ENCODE measurements around the gene INPP5A.

GRCh38 chr10:132678436-132679216, 141.0 kb downstream of the INPP5A start:
- no peak for TF ChIP-seq CTCF (IDR thresholded peaks at IDR 0.05)
- TF ChIP-seq EZH2 (IDR thresholded peaks at IDR 0.05; ENCODE audit: borderline replicate concordance, insufficient read depth, low read depth, low read length, poor library complexity, severe bottlenecking): no peak
